WTC11 (cell line): ENCODE results near the gene POU2F1. TPM values are rescaled to one million over a fixed set of nuclear protein-coding genes. Genes with fewer than 3 reads are reported as not detected.

Source experiments
- ATAC-seq: fragments of 200-7000 bp; cut with Tn5 transposase; 2 replicates; pipeline ENCODE4 v1.10.0; 2021; ENCODE audit warnings: mild to moderate bottlenecking, moderate library complexity
- CTCF ChIA-PET: fragments of 300-600 bp; sonication (Branson Sonifier 250); formaldehyde crosslinking; loops from one replicate; lab custom pipeline; 2021; ENCODE audit warnings: antibody characterized with exemption; lab: Charles Lee
- POLR2A ChIA-PET: fragments of 350-600 bp; sonication (Branson Sonifier 250); formaldehyde crosslinking; loops from one replicate; lab custom pipeline; 2021; ENCODE audit warnings: antibody characterized with exemption; lab: Charles Lee
- DNase-seq: peaks from one replicate; pipeline ENCODE4 v3.0.0; 2021; ENCODE audit warnings: low spot score
- H3K27ac Mint-ChIP-seq: 2 replicates; pipeline ENCODE4 v1.8.0; 2021; ENCODE audit warnings: mixed read lengths
- H3K27me3 Mint-ChIP-seq: 2 replicates; pipeline ENCODE4 v1.8.0; 2021; ENCODE audit warnings: low read depth, mild to moderate bottlenecking, moderate library complexity, mixed read lengths
- H3K36me3 Mint-ChIP-seq: 2 replicates; pipeline ENCODE4 v1.8.0; 2021; ENCODE audit warnings: mixed read lengths
- H3K4me1 Mint-ChIP-seq: 2 replicates; pipeline ENCODE4 v1.8.0; 2022; ENCODE audit warnings: mixed read lengths
- H3K4me3 Mint-ChIP-seq: 2 replicates; pipeline ENCODE4 v1.8.0; 2021; ENCODE audit warnings: mild to moderate bottlenecking, moderate library complexity, mixed read lengths
- H3K9me3 Mint-ChIP-seq: 2 replicates; pipeline ENCODE4 v1.8.0; 2021; ENCODE audit warnings: mixed read lengths
- ATF3 ChIP-seq: sonication (generic); formaldehyde crosslinking; conservative IDR thresholded peaks from 2 replicates; pipeline ENCODE4 v1.8.1; 2022; ENCODE audit warnings: mild to moderate bottlenecking, missing genetic modification reagents
- CREB1 ChIP-seq: sonication (generic); formaldehyde crosslinking; IDR thresholded peaks from 2 replicates; pipeline ENCODE4 v1.8.0; 2023; ENCODE audit warnings: mild to moderate bottlenecking, missing genetic modification reagents
- FOXJ3 ChIP-seq: sonication (generic); formaldehyde crosslinking; IDR thresholded peaks from 2 replicates; pipeline ENCODE4 v1.9.0; 2021; ENCODE audit warnings: missing genetic modification reagents, mild to moderate bottlenecking, borderline replicate concordance
- FOXK1 ChIP-seq: sonication (generic); formaldehyde crosslinking; IDR thresholded peaks from 2 replicates; pipeline ENCODE4 v1.8.0; 2022; ENCODE audit warnings: mild to moderate bottlenecking, moderate library complexity, missing genetic modification reagents
- HMGA2 ChIP-seq: fragments of 250-450 bp; sonication (Bioruptor Pico); IDR thresholded peaks from 2 replicates; pipeline ENCODE4 v1.4.0; 2021; ENCODE audit warnings: mild to moderate bottlenecking, moderate library complexity
- JAZF1 ChIP-seq: fragments of 250-450 bp; sonication (Bioruptor Pico); IDR thresholded peaks from 2 replicates; pipeline ENCODE4 v1.9.0; 2021; ENCODE audit warnings: moderate library complexity, mild to moderate bottlenecking, inconsistent platforms
- NR2C2 ChIP-seq: sonication (generic); formaldehyde crosslinking; IDR thresholded peaks from 2 replicates; pipeline ENCODE4 v1.8.0; 2022; ENCODE audit warnings: mild to moderate bottlenecking, missing genetic modification reagents
- PREB ChIP-seq: sonication (generic); formaldehyde crosslinking; IDR thresholded peaks from 2 replicates; pipeline ENCODE4 v1.8.1; 2022; ENCODE audit warnings: mild to moderate bottlenecking, missing genetic modification reagents, moderate library complexity, borderline replicate concordance
- SMAD3 ChIP-seq: sonication (generic); formaldehyde crosslinking; IDR thresholded peaks from 2 replicates; pipeline ENCODE4 v1.8.0; 2022; ENCODE audit warnings: missing genetic modification reagents, mild to moderate bottlenecking, borderline replicate concordance
- SP1 ChIP-seq: sonication (generic); formaldehyde crosslinking; conservative IDR thresholded peaks from 2 replicates; pipeline ENCODE4 v1.8.1; 2022; ENCODE audit warnings: missing genetic modification reagents
- TEAD1 ChIP-seq: sonication (generic); formaldehyde crosslinking; IDR thresholded peaks from 2 replicates; pipeline ENCODE4 v1.8.0; 2022; ENCODE audit warnings: mild to moderate bottlenecking, missing genetic modification reagents
- TEAD4 ChIP-seq: sonication (generic); formaldehyde crosslinking; IDR thresholded peaks from 2 replicates; pipeline ENCODE4 v1.8.0; 2022; ENCODE audit warnings: mild to moderate bottlenecking, missing genetic modification reagents
- TP53 ChIP-seq: sonication (generic); formaldehyde crosslinking; IDR thresholded peaks from 2 replicates; pipeline ENCODE4 v1.8.1; 2023; ENCODE audit warnings: mild to moderate bottlenecking, missing genetic modification reagents
- ZMAT4 ChIP-seq: fragments of 250-450 bp; sonication (Bioruptor Pico); IDR thresholded peaks from 2 replicates; pipeline ENCODE4 v1.9.0; 2021; ENCODE audit warnings: mild to moderate bottlenecking
- ZNF232 ChIP-seq: sonication (generic); formaldehyde crosslinking; IDR thresholded peaks from 2 replicates; pipeline ENCODE4 v1.8.0; 2022; ENCODE audit warnings: mild to moderate bottlenecking, missing genetic modification reagents
- ZNF263 ChIP-seq: sonication (generic); formaldehyde crosslinking; IDR thresholded peaks from 2 replicates; pipeline ENCODE4 v1.8.1; 2022; ENCODE audit warnings: low read depth, mild to moderate bottlenecking, moderate library complexity, missing genetic modification reagents
- ZNF512 ChIP-seq: sonication (generic); formaldehyde crosslinking; IDR thresholded peaks from 2 replicates; pipeline ENCODE4 v1.8.1; 2022; ENCODE audit warnings: missing genetic modification reagents, borderline replicate concordance
- total RNA-seq: library from RNA; stranded (reverse); gene quantifications from 3 replicates; pipeline ENCODE4 v1.2.3, GENCODE V29; 2021
- TF ChIP-seq, protein P1 (sequence below): sonication (generic); formaldehyde crosslinking; IDR thresholded peaks from 2 replicates; pipeline ENCODE4 v1.8.1; 2023; ENCODE audit warnings: mild to moderate bottlenecking, moderate library complexity, missing genetic modification reagents
- TF ChIP-seq, protein P2 (sequence below): fragments of 250-450 bp; sonication (Bioruptor Pico); IDR thresholded peaks from 2 replicates; pipeline ENCODE4 v1.9.0; 2021; ENCODE audit warnings: mild to moderate bottlenecking, borderline replicate concordance
- TF ChIP-seq, protein P3 (sequence below): sonication (generic); formaldehyde crosslinking; IDR thresholded peaks from 2 replicates; pipeline ENCODE4 v1.8.0; 2023; ENCODE audit warnings: missing genetic modification reagents, mild to moderate bottlenecking, borderline replicate concordance

POU2F1 gene
- total RNA-seq, 1 experiment from 2014 or later: 51.3 TPM

DNA sequence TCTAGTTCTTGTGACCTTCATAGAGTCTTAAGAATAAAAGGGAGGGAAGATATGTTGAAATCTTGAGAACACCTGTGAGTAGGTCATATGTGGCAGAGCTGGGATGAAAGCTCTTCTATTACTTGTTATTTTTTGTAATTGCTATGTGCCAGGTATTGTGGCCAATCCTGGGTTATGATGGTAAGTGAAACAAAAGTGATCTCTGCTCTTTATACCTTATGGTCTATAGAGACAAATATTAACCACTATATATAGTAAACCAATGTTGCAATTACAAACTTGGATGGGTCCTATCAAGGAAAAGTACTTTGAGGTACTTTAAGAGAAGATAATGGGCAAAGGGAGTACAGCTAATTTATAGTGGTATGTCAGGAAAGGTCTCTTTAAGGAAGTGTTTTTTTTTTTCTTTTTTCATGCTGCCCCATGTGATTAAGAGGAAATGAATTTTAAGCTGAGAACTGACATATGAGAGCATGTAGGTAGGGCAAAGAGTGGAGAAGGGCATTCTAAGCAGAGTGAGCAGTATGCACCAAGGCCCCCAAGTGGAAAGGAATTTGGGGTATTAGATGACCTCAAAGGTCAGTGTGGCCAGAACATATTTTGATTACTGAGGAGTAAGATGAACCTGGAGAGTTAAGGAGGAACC, 43.3 kb downstream of the POU2F1 start:
- no peaks in the 10 kb centered on the region for H3K27me3 Mint-ChIP-seq
- TF ChIP-seq ZNF232 (CRISPR knock-in tag) (no peak), NR2C2 (CRISPR knock-in tag) (no peak), CREB1 (CRISPR knock-in tag) (no peak), TEAD1 (CRISPR knock-in tag) (no peak), SMAD3 (no peak), HMGA2 (CRISPR knock-in tag) (no peak), SP1 (CRISPR knock-in tag) (no peak), ATF3 (CRISPR knock-in tag) (no peak), PREB (CRISPR knock-in tag) (no peak), TP53 (CRISPR knock-in tag) (no peak), FOXK1 (CRISPR knock-in tag) (no peak), FOXJ3 (CRISPR knock-in tag) (no peak), ZMAT4 (CRISPR knock-in tag) (no peak), TEAD4 (no peak), ZNF512 (CRISPR knock-in tag) (no peak), JAZF1 (CRISPR knock-in tag) (no peak), ZNF263 (CRISPR knock-in tag) (no peak)
- TF ChIP-seq, protein P1, sequence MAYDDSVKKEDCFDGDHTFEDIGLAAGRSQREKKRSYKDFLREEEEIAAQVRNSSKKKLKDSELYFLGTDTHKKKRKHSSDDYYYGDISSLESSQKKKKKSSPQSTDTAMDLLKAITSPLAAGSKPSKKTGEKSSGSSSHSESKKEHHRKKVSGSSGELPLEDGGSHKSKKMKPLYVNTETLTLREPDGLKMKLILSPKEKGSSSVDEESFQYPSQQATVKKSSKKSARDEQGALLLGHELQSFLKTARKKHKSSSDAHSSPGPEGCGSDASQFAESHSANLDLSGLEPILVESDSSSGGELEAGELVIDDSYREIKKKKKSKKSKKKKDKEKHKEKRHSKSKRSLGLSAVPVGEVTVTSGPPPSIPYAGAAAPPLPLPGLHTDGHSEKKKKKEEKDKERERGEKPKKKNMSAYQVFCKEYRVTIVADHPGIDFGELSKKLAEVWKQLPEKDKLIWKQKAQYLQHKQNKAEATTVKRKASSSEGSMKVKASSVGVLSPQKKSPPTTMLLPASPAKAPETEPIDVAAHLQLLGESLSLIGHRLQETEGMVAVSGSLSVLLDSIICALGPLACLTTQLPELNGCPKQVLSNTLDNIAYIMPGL (CRISPR knock-in tag): no peak
- TF ChIP-seq, protein P2, sequence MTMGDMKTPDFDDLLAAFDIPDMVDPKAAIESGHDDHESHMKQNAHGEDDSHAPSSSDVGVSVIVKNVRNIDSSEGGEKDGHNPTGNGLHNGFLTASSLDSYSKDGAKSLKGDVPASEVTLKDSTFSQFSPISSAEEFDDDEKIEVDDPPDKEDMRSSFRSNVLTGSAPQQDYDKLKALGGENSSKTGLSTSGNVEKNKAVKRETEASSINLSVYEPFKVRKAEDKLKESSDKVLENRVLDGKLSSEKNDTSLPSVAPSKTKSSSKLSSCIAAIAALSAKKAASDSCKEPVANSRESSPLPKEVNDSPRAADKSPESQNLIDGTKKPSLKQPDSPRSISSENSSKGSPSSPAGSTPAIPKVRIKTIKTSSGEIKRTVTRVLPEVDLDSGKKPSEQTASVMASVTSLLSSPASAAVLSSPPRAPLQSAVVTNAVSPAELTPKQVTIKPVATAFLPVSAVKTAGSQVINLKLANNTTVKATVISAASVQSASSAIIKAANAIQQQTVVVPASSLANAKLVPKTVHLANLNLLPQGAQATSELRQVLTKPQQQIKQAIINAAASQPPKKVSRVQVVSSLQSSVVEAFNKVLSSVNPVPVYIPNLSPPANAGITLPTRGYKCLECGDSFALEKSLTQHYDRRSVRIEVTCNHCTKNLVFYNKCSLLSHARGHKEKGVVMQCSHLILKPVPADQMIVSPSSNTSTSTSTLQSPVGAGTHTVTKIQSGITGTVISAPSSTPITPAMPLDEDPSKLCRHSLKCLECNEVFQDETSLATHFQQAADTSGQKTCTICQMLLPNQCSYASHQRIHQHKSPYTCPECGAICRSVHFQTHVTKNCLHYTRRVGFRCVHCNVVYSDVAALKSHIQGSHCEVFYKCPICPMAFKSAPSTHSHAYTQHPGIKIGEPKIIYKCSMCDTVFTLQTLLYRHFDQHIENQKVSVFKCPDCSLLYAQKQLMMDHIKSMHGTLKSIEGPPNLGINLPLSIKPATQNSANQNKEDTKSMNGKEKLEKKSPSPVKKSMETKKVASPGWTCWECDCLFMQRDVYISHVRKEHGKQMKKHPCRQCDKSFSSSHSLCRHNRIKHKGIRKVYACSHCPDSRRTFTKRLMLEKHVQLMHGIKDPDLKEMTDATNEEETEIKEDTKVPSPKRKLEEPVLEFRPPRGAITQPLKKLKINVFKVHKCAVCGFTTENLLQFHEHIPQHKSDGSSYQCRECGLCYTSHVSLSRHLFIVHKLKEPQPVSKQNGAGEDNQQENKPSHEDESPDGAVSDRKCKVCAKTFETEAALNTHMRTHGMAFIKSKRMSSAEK: no peak
- TF ChIP-seq, protein P3, sequence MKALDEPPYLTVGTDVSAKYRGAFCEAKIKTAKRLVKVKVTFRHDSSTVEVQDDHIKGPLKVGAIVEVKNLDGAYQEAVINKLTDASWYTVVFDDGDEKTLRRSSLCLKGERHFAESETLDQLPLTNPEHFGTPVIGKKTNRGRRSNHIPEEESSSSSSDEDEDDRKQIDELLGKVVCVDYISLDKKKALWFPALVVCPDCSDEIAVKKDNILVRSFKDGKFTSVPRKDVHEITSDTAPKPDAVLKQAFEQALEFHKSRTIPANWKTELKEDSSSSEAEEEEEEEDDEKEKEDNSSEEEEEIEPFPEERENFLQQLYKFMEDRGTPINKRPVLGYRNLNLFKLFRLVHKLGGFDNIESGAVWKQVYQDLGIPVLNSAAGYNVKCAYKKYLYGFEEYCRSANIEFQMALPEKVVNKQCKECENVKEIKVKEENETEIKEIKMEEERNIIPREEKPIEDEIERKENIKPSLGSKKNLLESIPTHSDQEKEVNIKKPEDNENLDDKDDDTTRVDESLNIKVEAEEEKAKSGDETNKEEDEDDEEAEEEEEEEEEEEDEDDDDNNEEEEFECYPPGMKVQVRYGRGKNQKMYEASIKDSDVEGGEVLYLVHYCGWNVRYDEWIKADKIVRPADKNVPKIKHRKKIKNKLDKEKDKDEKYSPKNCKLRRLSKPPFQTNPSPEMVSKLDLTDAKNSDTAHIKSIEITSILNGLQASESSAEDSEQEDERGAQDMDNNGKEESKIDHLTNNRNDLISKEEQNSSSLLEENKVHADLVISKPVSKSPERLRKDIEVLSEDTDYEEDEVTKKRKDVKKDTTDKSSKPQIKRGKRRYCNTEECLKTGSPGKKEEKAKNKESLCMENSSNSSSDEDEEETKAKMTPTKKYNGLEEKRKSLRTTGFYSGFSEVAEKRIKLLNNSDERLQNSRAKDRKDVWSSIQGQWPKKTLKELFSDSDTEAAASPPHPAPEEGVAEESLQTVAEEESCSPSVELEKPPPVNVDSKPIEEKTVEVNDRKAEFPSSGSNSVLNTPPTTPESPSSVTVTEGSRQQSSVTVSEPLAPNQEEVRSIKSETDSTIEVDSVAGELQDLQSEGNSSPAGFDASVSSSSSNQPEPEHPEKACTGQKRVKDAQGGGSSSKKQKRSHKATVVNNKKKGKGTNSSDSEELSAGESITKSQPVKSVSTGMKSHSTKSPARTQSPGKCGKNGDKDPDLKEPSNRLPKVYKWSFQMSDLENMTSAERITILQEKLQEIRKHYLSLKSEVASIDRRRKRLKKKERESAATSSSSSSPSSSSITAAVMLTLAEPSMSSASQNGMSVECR: no peak
- TF ChIP-seq, all 79 proteins: peak for 0
- H3K4me3 Mint-ChIP-seq: no peak overlapping the region
- peaks cover 12% of the 10 kb centered on the region for H3K4me1 Mint-ChIP-seq
- no peaks in the 10 kb centered on the region for H3K36me3 Mint-ChIP-seq
- CTCF ChIA-PET: interaction anchor here (1.7 kb wide), 1 partner anchor 44 kb away, joined by 6 read pairs; no protein-coding TSS in a partner anchor
- POLR2A ChIA-PET: interaction anchor here (0.6 kb wide), 1 partner anchor 88 kb away, joined by 3 read pairs; no protein-coding TSS in a partner anchor
- H3K27ac Mint-ChIP-seq: no peak overlapping the region
- DNase-seq (no peak), ATAC-seq (no peak)
- peaks cover 7% of the 10 kb centered on the region for H3K9me3 Mint-ChIP-seq
